OCI-LY3 (cell line): ENCODE results near the gene VOPP1.

ENCODE experiments used
- H2AFZ ChIP-seq: fragments of 200-600, 300-600 bp; shearing (Covaris generic); 2 replicates; pipeline ENCODE4 v1.6.0; 2014; ENCODE audit warnings: antibody characterized with exemption, low read depth, low read length
- H3K27ac ChIP-seq: fragments of 200-600, 300-600 bp; sonication (generic); 2 replicates; pipeline ENCODE4 v1.5.1; 2014; ENCODE audit warnings: mild to moderate bottlenecking, low read length, moderate library complexity, mixed read lengths
- H3K27me3 ChIP-seq: fragments of 200-600, 300-600 bp; sonication (generic); 2 replicates; pipeline ENCODE4 v1.6.1; 2014; ENCODE audit warnings: low read depth, low read length, mixed read lengths
- H3K36me3 ChIP-seq: fragments of 200-600, 300-600 bp; sonication (generic); replicated peaks from 2 replicates; pipeline ENCODE3; 2014; ENCODE audit warnings: low read depth, low read length, mixed read lengths
- H3K4me1 ChIP-seq: fragments of 300-600, 200-600 bp; sonication (generic); 2 replicates; pipeline ENCODE4 v1.6.1; 2014; ENCODE audit warnings: low read length, mixed read lengths
- H3K4me2 ChIP-seq: fragments of 200-600, 300-600 bp; sonication (generic); 2 replicates; pipeline ENCODE4 v1.6.1; 2014; ENCODE audit warnings: low read length, mixed read lengths
- H3K4me3 ChIP-seq: fragments of 300-600, 200-600 bp; sonication (generic); 2 replicates; pipeline ENCODE4 v1.5.1; 2014; ENCODE audit warnings: antibody characterized with exemption, mild to moderate bottlenecking, low read length, moderate library complexity
- H3K79me2 ChIP-seq: fragments of 300-600, 200-600 bp; shearing (Covaris generic); 2 replicates; pipeline ENCODE4 v1.6.1; 2014; ENCODE audit warnings: mild to moderate bottlenecking, low read length, mixed read lengths
- H3K9ac ChIP-seq: fragments of 300-600, 200-600 bp; shearing (Covaris generic); 2 replicates; pipeline ENCODE4 v1.6.0; 2014; ENCODE audit warnings: mild to moderate bottlenecking, low read length, moderate library complexity
- H3K9me3 ChIP-seq: fragments of 200-600, 300-600 bp; shearing (Covaris generic); 2 replicates; pipeline ENCODE4 v1.6.1; 2014; ENCODE audit warnings: low read length, mixed read lengths; ENCODE audit not compliant: insufficient read depth
- H4K20me1 ChIP-seq: fragments of 200-600, 300-600 bp; sonication (generic); 2 replicates; pipeline ENCODE4 v1.6.1; 2016; ENCODE audit warnings: low read length, mixed read lengths; ENCODE audit not compliant: insufficient read depth
- EZH2phosphoT487 ChIP-seq: fragments of 200-600 bp; shearing (Covaris generic); IDR thresholded peaks from 2 replicates; pipeline ENCODE4 v1.6.1; 2018; ENCODE audit warnings: antibody characterized with exemption, mixed run types, low read depth
- TF ChIP-seq, protein P1 (sequence below): fragments of 200-600, 300-600 bp; sonication (generic); IDR thresholded peaks from 2 replicates; pipeline ENCODE4 v1.5.1; 2014; ENCODE audit warnings: antibody characterized with exemption, low read length, low read depth

The VOPP1 gene

DNA sequence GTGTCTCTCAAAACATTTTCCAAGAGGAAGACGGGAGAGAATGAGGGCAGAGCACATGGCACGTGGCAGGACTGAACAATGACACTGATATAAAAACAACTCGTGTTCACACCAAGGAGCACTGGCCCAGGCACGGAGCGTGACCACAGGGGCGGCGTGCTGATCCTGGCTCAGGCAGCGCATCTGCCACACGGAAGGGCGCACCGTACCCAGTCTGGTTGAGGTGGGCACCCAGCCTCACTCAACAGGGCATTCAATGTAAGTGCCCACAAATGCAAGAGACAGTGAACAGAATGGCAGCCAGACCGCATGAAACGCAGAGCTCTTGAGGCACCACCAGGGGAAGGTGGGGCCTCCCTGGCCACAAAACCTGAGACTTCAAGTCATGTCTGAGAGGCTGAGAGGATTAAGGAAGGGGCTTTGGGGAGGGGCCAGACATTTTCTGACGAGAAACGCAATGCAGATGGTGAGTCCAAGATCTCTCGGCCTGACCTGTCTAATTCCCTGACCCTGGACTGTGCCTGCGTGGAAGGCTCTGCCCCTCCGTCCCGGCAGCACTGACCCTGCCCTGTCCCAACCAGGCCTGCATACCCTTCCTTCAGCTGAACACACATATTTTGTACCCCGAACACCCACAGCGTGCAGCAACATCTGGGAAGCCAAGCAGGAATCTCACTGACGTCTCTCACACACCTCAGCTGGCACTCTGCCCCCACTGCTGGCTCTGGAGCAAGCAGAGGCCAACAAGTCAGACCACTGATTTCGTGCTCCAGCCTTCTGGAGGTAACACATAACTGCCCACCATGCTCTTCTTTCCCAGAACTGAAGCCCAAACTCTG lies 35.5 kb downstream of the VOPP1 start:
- Histone ChIP-seq H3K79me2 (peaks cover 90% of the 10 kb centered on the region), H3K9me3 (peaks cover 13% of the 10 kb centered on the region; the same call in 1 of the 2 replicates), H3K4me1 (peaks cover 94% of the 10 kb centered on the region), H3K4me3 (peak overlapping the region; percentile 74), H4K20me1 (no peaks in the 10 kb centered on the region), H3K36me3 (peaks cover 39% of the 10 kb centered on the region), H3K4me2 (peak overlapping the region; percentile 88), H3K27me3 (no peaks in the 10 kb centered on the region), H3K9ac (peak overlapping the region; percentile 93), H3K27ac (peak overlapping the region; percentile 99), H2AFZ (no peak overlapping the region)
- TF ChIP-seq EZH2phosphoT487, result no peak
- TF ChIP-seq, protein P1, sequence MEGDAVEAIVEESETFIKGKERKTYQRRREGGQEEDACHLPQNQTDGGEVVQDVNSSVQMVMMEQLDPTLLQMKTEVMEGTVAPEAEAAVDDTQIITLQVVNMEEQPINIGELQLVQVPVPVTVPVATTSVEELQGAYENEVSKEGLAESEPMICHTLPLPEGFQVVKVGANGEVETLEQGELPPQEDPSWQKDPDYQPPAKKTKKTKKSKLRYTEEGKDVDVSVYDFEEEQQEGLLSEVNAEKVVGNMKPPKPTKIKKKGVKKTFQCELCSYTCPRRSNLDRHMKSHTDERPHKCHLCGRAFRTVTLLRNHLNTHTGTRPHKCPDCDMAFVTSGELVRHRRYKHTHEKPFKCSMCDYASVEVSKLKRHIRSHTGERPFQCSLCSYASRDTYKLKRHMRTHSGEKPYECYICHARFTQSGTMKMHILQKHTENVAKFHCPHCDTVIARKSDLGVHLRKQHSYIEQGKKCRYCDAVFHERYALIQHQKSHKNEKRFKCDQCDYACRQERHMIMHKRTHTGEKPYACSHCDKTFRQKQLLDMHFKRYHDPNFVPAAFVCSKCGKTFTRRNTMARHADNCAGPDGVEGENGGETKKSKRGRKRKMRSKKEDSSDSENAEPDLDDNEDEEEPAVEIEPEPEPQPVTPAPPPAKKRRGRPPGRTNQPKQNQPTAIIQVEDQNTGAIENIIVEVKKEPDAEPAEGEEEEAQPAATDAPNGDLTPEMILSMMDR, result no peak

DNA sequence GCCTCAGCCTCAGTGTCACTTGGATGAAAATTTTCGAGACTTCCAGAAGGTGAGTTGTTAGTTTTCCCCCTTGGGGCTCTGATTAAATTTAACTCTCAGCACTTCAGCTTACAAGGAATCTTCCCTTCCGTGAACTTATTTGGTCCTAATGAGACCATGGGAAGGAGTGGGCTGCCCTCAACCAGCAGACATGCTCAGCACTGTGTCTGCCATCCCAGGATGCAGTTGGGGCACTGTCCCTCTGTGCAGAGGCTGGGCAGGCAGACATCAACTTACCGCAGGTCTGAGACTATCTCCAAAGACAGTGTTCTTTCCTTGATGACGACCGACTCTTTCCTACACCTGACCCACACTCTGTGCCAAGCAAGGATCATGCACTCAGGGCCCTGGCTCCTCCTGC lies 36.7 kb downstream of the VOPP1 start:
- Histone ChIP-seq H3K4me1 (peaks cover 94% of the 10 kb centered on the region), H4K20me1 (no peaks in the 10 kb centered on the region), H3K9ac (peak overlapping the region; percentile 93), H3K4me3 (peak overlapping the region; percentile 74), H3K4me2 (peak overlapping the region; percentile 88), H3K36me3 (peaks cover 40% of the 10 kb centered on the region), H2AFZ (no peak overlapping the region), H3K9me3 (peaks cover 13% of the 10 kb centered on the region; the same call in 1 of the 2 replicates), H3K27me3 (no peaks in the 10 kb centered on the region), H3K79me2 (peaks cover 90% of the 10 kb centered on the region), H3K27ac (peak overlapping the region; percentile 99)
- TF ChIP-seq EZH2phosphoT487, result no peak
- TF ChIP-seq, protein P1, result no peak

DNA sequence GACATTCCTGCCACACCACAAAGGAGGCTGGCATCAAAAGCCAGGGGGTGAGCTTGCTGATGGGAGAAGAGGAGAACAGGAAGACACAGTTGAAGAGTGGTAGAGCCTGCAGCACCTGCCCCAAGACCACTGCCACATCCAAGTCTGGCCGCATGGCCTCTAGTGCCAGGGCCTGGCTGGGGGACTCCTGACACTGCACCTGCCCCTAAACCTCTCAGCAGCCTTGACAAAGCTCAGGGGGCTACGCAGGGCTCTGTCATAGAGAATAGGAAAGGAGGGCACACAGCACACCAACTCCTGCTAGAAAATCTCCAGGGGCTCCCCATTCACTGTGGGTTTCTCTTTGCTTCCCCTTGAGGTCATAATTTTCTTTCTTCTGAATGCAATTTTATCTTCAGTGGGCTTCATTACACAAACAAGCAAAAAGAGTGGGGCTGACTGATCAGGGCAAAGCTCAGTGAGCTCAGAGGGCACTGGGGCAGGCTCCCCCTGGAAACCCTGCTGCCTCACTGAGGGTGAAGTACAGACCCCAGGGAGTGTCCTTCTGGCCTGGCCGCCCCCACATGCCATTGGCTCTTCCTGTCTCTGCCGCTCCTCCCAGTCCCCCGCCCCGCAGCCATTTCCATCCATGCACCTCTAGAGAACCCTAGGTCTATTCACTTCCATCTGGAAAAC lies 37.2 kb downstream of the VOPP1 start:
- Histone ChIP-seq H3K79me2 (peaks cover 90% of the 10 kb centered on the region), H2AFZ (no peak overlapping the region), H3K4me1 (peaks cover 96% of the 10 kb centered on the region), H3K36me3 (peaks cover 45% of the 10 kb centered on the region), H4K20me1 (no peaks in the 10 kb centered on the region), H3K4me3 (peak overlapping the region; percentile 74), H3K4me2 (peak overlapping the region; percentile 88), H3K27ac (peak overlapping the region; percentile 99), H3K9me3 (peaks cover 13% of the 10 kb centered on the region; the same call in 1 of the 2 replicates), H3K27me3 (no peaks in the 10 kb centered on the region), H3K9ac (peak overlapping the region; percentile 93)
- no peak for TF ChIP-seq EZH2phosphoT487
- TF ChIP-seq, protein P1, result no peak

DNA sequence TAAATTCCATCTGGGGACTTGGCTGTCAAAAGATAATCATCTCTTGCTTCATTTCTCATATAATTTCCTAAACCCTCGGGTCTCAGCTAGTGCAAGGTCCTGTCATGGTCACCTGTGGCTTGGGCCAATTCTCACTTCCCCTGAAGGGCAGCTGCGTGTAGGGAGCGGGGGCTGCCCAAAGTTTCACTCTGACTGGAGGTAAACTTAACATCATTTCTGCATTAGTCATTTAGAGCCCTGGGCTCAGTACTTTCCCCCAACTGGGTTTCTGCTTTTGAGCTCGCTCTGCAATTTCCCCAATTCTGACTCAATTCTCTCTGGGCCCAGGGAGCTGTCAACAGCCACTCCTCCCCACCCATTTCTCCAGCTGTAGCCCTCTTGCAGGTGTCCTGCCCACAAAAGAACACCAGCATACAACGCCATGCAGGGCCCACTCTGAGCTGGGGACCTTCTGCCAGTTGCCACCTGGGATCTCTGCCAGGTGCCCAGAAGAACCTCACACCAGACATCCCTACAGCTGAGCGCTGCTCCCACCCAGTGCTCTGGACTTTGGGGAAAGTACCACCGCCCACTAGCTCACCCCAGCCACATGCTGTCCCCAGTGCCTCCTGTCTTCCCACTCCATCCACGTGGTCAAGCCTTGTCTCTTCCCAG lies 37.9 kb downstream of the VOPP1 start:
- H3K27me3 ChIP-seq, result no peaks in the 10 kb centered on the region
- H4K20me1 ChIP-seq, result no peaks in the 10 kb centered on the region
- TF ChIP-seq, protein P1, result no peak
- TF ChIP-seq EZH2phosphoT487, result no peak
- peaks cover 13% of the 10 kb centered on the region; the same call in 1 of the 2 replicates for H3K9me3 ChIP-seq
- peak overlapping the region; percentile 99 for H3K27ac ChIP-seq
- peaks cover 52% of the 10 kb centered on the region for H3K36me3 ChIP-seq
- no peak overlapping the region for H2AFZ ChIP-seq
- peak overlapping the region; percentile 74 for H3K4me3 ChIP-seq
- H3K9ac ChIP-seq, result peak overlapping the region; percentile 94
- H3K4me2 ChIP-seq, result peak overlapping the region; percentile 88
- H3K4me1 ChIP-seq, result peaks cover 96% of the 10 kb centered on the region
- H3K79me2 ChIP-seq, result peaks cover 90% of the 10 kb centered on the region
